Dedifferentiated amniotic fluid mesenchymal stem cell (primary cell): ENCODE results near the gene SH3GLB2.
"Not testable (repeated sequence)": the region's sequence is repeated elsewhere in the genome, so short reads cannot be mapped to it uniquely, and the experiment has no call there.

Experiments used
- DNase-seq: peaks from one replicate; pipeline ENCODE4 v3.0.0-alpha.2; 2016; ENCODE audit errors: extremely low spot score

The SH3GLB2 gene

DNA sequence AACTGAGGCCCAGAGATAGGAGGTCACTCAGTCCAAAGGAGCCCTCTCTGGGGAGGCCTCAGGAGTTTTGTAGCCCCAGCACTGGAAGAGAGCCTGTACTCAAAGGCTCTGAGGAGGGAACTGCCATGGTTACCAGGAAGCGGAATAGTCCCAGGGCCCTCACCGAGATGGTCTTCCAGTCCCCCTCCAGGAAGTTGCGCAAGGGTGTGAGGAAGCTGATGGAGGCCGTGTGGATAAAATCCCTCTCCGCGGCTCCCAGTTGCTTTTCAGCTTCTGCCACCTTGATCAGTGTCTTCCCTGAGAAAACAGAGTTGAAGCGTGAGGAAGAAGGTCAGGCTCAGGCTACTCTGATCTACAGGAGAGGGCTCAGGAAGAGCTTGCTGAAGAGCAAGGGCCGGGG, 13.5 kb downstream of the SH3GLB2 start:
- DNase-seq = no peak

DNA sequence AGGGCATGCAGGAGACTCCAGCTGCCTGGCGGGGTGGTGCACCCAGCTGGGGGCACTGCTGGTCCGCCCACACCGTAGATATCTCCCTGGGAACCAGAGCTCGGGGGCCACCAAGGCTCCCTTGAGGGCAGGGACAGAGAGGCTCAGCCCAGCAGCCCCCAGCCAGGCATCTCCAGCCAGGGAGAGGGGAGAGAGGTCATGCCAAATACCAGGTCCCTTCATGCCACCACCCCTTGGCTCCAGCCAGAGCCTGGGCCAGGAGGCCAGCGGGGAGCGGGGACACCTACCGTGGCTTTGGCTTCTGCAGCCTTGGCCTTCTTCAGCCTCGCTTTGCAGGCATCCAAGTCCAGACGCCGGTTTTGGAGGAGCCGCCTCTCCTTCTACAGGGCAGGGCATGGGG, 14.0 kb downstream of the SH3GLB2 start:
- no peak for DNase-seq

DNA sequence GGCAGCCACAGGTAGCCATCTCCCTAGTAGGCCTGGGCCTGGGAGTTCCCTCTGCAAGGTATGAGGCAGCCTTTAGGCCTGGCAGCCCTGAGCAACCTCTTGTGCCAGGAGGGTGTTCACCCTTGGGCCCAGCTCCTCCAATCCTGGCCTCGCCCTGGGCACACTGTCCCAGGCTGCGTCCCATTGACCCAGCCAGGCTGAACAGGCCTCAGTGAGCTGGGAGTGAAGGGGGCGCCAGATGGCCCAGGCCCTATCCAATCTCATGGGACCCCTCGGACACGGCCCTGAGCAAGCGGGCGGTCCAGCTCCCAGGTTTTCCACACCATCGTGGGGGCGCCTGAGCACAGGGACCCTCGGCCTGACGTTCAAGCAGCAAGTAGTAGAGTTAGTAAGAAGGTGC, 14.5 kb downstream of the SH3GLB2 start:
- no peak for DNase-seq

DNA sequence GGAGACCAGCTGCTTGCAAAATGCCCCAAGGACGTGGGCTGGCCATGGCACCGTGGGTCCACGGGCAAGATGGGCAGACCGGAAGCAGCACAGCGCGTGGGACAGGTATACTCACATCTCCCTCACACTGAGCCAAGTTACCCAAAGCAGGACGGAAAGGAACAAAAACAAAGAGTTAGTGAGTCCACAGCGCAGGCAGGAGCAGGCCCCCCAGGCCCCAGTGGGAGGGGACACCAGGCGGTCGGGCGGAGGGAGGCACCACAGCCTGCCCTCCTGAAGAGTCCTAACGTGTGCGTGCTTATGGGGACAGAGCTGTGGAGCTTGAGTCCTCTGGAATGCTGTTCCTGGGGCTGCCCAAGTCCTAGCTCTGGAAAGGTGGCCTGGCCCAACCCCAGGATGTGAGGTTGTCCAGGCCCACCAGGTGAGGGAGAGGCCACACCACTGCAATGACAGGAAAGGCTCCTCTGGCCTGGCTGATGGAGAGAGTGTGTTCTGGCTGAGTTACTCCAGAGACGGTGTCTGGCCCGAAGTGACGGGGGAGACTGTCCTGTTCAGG, 15.2 kb downstream of the SH3GLB2 start:
- no peak for DNase-seq

DNA sequence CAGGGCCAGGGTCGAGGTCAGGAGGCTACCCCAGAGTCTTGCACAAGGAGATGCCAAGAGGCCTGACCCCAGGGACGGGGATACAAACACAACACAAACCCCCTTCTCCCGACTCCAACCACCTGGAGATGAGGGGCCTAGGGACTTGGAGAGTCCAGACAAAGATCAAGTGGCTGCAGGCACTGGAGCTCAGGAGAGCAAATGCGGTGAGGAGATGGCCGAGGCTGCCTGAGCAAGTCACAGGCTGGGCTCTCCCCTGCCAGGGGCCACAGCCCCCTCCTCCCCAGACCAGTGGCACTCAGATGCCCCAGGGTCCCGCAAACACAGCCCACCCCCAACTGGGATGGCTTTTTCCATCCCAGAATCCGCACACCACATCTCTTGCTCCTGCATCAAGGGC, 15.8 kb downstream of the SH3GLB2 start:
- no peak for DNase-seq

DNA sequence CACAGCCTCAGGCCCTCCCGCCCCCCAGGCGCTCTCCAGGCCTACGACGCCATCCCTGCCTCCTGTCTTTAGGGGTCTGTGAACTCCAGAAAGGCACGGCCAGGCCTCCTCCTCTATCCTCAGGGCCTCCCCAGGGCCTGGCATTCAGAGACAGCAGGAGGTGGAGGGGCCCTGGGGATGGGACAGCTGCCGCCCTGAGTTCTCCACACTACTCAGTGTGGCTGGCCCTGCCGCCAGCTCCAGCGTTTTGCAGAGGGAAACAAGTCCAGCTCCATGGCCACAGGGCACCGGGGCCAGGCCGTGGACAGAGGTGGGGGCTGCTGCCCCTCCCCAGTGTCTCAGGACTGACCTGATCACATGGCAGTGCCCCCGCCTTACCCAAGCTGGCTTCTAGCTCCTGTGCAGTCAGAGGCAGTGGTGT, 16.4 kb downstream of the SH3GLB2 start:
- DNase-seq = no peak

DNA sequence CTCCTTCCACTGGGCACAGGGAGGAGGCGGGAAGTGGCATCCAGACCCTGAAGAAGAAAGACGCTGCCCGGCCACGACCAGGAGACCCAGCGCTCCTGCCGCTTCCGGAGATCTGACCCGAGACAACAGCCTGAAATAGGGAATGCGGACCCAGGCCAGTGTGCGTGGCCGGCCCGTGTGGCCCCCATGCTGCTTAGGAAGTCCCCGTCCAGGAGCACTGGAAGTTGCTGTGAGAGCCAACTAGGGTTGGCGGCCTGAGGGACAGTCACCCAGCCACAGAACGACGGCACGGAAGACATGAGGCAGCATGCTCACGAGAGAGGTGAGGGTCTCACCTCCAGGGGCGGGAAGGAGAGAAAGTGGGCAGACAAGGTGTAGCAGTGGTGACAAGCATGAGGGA, 17.0 kb downstream of the SH3GLB2 start:
- DNase-seq = no peak

DNA sequence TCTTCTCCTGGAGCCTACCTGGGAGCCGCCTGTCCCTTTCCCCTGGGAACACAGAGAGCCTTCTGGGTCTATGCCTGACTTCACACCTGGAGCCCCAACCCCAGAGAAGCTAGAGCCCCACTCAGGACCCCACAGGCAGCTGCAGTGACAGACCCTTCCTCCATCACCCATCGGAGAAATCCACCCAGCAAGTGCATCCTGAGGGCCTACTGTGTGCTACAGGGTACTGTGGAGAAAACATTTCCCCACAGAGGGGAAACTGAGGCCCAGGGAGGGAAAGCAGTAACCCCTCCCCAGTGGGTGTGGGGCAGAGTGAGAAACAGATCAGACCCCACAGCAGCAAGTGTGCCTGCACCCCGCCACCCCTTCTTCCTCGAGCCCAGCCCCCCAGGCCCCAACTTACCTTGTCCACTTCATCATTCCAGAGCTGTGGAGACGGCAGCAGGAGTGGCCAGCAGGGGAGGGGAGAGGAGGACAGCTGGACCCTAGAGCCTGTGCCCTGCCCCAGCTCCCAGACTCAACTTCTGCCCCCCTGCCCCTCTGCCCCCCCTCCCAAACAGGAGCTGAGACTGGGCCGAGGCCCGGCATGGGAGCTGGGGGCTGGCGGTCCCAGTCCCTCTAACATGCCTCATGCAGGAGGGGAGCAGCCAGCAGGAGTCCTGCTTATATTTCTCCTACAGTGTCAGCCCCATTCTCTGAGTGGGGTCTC, 17.7 kb downstream of the SH3GLB2 start:
- no peak for DNase-seq

DNA sequence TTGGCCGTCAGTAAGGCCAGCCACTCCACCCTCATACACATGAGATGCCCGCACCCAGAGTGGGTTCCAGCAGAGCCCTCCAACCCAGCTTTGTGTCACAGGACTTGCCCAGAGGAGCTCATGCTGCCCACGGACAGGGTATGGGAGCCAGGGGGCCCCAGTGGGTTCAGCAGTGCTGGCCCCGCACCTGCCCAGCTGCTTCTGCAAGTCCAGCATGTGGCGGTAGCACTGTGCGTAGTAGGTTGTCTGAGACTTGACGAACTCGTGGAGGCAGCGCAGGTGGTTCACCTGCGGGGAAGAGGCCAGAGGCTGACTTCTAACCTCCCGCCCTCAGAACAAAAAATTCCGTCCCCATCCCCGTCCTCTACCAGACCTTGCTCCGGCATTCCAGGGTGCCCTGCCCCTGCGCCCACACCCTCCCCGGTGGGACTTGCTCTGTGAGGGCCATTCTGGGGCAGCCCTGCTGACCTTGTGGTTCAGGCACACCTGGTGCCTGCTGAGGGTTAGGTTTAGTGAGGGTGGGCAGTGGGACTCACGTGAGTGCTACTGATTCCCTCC, 18.5 kb downstream of the SH3GLB2 start:
- DNase-seq = no peak

DNA sequence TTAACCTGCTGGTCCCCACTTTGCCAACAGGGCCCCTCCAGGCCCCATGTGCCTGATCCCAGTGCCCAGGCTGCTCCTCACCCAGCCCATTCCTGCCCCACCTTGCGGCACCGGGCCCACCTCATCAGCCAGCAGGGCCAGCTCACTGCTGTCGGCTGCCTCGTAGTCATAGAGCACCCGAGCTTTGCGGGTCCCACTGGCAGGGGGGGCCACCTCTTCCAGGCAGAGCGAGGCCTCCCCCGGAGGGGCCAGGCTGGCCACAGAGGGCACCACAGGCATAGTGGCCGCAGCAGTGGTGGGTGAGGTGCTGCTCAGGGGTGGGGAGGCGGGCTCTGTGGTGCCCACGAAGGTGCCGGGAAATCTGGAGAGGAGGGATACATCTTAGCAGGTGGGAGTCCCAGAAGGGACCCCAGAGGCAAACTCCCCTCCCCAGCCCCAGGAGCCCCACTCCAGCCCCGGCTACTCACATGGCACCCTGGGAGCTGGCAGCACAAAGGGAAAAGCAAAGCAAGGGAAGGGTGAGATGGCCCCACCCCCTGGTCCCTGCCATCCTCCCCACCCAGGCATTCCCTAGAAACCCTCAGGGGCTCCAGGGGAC, 19.0 kb downstream of the SH3GLB2 start:
- DNase-seq = no peak

DNA sequence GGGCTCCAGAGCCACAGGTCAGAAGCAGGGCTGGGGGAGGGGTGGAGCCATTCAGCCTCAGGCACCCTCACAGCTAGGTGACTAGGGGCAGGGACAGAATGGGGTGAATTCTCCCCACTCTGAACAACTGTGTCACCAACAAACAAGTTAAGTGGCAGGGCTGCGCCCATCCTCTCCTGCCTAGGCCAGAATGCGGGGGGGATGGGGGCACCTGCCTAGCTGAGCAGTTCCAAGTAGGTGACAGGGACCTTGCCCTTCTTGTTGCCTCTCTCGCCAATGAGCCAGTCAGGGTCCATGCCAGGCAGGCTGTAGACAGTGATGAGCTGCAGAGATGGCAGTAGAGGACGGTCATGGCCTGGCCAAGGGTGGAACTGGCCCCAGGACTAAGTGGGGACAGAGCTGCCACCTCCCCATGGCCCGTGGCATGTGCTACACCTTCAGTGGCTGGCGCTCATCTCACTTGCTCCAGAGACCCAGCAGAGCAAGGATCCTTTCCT, 19.6 kb downstream of the SH3GLB2 start:
- no peak for DNase-seq

DNA sequence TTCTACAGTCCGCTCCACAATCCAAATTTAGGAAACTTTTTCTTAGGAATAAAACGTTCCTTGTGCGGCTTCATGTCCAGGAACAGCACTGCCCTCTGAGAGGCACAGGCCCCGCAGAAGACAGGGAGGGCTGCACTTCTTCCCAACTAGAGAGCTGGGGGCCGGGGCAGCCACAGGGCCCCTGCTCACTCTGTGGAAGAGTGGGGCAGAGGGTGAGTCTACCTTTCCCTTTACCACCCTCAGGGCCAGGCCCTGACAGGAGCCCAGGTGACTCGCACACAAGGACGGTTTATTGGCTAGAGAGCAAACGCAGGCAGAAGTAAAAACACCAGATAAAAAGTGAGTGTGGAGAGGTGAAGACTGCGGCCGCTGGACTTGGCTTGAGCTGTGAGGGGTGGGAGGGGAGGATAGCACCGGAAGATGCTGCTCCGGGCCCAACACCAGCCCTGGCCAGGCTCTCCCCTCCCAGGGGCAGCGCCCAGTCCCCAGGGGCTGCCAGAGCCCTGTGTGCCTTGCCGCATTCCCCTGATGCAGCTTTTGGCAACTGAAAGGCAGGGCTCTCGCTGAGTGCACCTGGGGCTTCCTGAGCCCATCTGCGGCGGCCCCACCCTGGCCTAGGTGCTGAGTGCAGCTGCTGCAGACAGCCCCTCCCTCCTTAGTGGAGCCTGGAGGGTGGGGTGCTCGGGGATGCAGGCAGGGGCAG, 20.2 kb downstream of the SH3GLB2 start:
- DNase-seq = no peak

DNA sequence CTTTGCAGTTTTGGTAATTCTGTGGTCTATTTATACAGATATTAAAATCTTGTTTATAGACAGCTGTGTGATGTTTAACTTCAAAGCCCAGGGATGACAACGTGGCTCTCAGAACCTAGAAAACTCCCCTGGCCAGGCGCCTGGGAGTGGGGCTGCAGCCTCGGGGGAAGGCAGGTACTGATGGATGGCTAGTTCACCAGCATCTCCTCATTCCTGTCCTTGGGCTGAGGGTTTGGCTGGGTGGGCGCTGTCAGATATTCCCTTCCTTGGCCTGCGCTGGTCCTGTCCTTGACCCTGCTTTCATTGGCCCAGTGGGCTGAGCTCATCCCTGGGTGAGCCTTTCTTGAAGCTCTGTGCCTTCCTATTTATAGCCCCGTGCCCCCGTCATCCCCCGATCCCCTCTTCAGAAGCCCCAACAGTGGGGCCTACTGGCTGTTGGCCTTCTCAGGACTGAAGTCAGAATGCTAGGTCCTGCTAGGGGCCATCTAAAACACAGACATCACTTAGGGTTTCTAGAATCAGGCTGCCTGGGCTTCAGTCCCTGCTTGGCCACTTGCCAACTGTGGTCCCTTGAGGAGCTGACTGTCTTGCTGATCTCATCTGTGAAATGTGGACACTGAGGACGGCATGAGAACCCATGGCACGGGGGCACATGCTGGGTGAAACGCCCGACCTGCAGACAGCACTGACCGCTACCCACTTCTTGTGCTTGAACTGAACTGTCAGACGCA, 20.9 kb downstream of the SH3GLB2 start:
- DNase-seq = no peak

DNA sequence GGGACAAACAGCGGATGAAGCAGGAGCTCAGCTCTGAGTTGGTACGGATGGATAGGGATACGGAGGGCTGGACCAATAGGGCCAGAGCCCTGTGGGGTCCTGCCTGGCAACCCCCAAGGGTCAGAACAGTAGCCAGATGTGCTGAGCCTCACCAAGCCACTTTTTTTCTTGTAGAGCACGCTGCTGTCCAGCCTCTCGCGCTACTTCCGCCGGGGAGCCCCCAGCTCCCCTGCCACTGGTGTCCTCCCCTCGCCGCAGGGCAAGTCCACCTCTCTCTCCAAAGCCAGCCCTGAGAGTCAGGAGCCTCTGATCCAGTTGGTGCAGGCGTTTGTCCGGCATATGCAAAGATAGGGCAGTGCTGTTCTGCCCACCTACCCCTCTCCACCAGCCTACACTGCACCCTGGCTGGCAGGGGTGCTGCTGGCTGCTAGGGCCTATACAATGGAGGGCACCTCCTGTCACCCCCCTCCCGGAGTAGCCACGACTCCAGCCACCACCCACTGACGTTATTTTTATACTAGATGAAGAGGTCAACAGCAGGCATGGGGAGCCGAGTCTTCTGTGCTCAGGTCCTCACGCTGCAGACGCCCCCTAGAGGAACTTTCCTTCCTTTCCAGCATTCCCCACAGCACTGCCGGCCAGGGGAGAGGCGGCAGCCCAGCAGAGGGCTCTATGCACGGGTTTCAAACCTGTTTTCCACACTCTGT, 21.6 kb downstream of the SH3GLB2 start:
- peak; percentile 74 for DNase-seq

DNA sequence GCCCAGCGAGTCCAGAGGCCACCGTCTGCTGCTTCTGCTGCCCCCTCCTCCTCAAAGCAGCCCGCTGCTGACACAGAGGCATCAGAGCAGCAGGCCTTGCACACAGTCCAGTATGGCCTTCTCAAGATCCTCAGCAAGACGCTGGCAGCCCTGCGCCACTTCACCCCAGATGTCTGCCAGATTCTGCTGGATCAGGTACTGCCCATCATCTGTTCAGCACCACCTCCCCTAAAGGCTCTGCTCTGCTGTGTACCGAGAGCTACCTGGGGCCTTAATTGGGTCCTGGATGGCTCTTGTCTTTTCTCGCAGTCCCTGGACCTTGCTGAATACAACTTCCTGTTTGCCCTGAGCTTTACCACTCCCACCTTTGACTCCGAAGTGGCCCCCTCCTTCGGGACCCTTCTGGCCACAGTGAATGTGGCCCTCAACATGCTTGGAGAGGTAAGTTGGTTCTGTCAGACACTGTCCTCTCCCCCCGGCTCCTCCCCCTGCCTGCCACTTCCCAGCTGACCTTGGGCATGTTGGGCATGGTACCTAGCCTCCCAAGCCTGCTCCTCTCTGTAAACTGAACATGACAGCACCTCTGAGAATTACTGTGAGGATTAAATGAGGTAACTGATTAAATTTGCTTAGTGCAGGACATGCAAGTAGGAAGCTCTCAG, 22.7 kb downstream of the SH3GLB2 start:
- no peak for DNase-seq

DNA sequence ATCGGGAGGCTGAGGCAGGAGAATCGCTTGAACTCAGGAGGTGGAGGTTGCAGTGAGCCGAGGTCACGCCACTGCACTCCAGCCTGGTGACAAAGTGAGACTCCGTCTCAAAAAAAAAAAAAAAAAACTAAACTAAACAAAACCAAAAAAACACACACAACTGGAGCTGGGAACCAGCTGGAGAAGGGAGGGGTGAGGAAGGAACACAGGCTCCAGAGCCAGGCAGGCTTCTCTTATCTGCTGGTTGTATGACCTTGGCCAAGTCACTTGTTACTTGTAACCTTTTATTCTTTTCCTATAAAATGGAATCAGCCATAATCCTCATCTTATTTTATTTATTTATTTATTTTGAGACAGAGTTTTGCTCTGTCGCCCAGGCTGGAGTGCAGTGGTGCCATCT, 24.0 kb downstream of the SH3GLB2 start:
- not testable (repeated sequence) for DNase-seq

DNA sequence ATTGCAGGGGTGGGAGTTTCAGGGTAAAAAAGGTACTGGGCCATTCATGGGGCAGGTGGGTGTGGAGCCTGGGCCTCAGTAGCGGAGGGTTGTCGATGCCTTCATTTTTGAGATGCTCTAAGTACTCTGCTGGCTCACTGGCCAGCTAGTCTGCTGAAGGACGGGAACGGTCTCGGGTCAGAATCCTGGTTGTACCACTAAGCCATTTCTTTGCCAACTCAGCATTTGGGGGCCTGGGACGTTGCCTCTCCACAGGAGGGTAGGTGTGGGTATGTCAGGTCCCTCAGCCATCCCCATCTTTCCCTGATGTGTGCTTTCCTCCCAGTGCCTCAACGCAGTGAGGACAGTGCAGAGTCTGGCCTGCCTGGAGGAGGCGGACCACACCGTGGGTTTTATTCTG, 25.1 kb downstream of the SH3GLB2 start:
- no peak for DNase-seq

DNA sequence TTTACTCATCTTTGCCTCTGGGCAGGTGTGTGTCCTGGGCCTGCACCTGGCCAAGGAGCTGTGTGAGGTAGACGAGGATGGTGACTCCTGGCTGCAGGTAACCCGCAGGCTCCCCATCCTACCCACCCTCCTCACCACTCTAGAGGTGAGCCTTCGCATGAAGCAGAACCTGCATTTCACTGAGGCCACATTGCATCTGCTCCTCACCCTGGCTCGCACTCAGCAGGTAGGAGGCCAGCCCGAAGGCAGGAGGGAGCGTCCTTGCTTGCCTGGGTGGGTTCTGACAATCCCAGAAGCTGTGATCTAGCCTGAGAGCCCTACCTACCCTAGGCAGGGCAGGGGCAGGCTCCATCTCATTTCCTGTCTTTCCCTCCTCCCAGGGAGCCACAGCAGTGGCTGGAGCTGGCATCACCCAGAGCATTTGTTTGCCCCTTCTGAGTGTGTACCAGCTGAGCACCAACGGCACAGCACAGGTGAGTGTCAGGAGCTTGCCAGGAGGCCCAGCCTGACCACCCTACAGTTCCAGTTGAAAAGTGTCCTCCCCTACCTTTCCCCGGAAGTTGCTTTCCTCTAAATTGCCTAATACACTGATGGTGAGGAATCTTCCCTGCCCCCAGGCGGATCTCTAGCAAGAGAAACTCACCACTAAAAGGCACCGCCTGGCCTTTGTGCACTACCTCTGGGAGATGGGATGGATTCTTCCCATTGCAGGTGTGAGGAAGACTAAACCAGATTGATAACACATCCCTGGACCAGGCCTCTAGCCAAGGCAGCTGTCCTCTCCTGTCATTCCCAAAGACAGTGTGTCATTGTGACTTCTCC, 26.4 kb downstream of the SH3GLB2 start:
- DNase-seq = no peak

DNA sequence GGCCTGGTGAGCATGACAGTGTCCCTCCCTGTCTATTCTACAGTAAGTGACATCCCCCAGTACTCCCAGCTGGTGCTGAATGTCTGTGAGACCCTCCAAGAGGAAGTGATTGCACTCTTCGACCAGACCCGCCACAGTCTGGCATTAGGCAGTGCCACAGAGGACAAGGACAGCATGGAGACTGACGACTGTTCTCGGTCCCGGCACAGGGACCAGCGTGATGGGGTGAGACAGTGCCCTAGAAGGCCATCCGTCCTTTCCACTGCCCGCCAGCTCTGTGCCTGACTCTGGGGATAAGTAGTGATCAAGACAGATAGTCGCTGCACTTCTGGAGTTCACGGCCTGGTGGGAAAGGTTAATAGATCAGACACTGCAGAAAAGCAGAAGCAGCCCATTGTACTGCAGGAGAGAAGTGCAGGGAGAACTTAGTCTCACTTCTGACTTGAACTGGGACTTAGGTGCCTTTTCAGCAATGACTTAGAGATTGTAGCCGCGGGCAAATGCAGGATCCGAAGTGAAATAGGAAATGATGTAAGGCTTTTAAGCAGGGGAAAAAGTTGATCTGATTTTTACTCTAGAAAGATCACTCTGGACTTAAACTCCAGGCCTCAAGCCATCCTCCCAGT, 28.4 kb downstream of the SH3GLB2 start:
- no peak for DNase-seq
